ENCODE measurements around the gene PRKAG1. TPM values are rescaled to one million over a fixed set of nuclear protein-coding genes. Genes with fewer than 3 reads are reported as not detected.
"Not testable (repeated sequence)": the region's sequence is repeated elsewhere in the genome, so short reads cannot be mapped to it uniquely, and the experiment has no call there.

The PRKAG1 gene
- polyA plus RNA-seq (ENCODE audit: insufficient read length in 3 of 3) = 10 to 100 TPM; 80.8 to 89.0 (median 84.1) TPM

- DNase-seq (ENCODE audit: low read depth in 3 of 3, low spot score in 2 of 3) = peak; percentile 87 to 95 (median 95)
Observed at GRCh38 chr12:49018261-49019119, at the start of gene PRKAG1. Gene PRKAG1, minus strand, starts transcription at chr12:49018776. Its CDS starts 36 bp downstream, at chr12:49018740.

DNA sequence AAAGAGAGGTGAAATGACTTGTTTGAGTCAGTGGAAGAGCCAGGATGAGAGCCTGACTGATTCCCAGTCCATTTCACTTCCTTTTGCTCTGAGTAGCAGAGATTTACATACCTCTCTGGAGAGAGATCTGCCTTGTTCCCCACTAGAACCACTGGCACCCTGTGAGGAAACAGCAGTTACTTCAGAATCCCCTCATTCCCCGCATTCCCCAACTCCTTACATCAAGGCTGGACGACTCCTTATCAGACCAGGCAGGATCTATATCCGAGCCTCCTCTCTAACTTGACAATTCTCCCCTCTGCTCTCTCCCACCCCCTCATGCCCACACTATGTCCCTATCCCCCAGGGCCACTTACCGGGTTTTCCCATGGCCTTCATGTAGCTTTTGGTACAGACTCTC is 47.5 kb upstream of the PRKAG1 start:
- DNase-seq (ENCODE audit: low read depth in 3 of 3, low spot score in 2 of 3) = no peak

DNA sequence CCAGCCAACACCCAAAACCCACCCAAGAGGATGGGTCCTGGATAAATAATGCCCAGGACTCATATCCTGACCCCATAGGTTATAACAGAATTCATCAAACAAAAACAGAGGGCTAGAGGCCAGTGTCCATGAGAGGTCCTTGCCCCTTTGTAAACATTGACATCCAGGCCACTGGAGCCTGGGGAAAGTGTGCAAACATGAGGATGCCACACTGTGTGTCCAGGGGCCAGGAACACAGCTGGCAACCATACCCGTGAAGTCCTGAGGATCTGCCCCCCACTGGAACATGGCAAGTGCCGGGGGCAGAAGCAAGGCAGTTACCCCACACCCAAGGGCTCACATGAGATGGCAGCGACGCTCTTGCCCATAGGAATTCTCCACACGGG is 46.2 kb upstream of the PRKAG1 start:
- DNase-seq (ENCODE audit: low read depth in 3 of 3, low spot score in 2 of 3) = no peak

DNA sequence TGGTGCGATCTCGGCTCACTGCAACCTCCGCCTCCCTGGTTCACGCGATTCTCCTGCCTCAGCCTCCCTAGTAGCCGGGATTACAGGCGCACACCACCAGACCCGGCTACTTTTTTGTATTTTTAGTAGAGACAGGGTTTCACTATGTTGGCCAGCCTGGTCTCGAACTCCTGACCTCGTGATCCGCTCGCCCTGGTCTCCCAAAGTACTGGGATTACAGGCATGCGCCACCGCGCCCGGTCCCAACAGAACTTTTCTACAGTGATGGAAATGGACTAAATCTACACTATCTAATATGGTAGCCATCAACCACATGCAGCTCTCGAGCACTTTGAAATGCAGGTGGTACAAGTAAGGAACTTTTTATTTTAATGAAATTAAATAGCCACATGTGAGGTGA is 43.3 kb upstream of the PRKAG1 start:
- DNase-seq (ENCODE audit: low read depth in 3 of 3, low spot score in 2 of 3) = not testable (repeated sequence)

GRCh38 chr12:49061157-49061650 is 42.6 kb upstream of the PRKAG1 start:
- no peak for DNase-seq (ENCODE audit: low read depth in 3 of 3, low spot score in 2 of 3)

- DNase-seq (ENCODE audit: low read depth in 3 of 3, low spot score in 2 of 3) = peak; percentile 91 to 93 (median 92)
Observed at GRCh38 chr12:49060237-49061156, 41.9 kb upstream of the PRKAG1 start, which contains the start of gene KMT2D. Gene KMT2D, minus strand, starts transcription at chr12:49060794. Its CDS starts 5,470 bp downstream, at chr12:49055324.

DNA sequence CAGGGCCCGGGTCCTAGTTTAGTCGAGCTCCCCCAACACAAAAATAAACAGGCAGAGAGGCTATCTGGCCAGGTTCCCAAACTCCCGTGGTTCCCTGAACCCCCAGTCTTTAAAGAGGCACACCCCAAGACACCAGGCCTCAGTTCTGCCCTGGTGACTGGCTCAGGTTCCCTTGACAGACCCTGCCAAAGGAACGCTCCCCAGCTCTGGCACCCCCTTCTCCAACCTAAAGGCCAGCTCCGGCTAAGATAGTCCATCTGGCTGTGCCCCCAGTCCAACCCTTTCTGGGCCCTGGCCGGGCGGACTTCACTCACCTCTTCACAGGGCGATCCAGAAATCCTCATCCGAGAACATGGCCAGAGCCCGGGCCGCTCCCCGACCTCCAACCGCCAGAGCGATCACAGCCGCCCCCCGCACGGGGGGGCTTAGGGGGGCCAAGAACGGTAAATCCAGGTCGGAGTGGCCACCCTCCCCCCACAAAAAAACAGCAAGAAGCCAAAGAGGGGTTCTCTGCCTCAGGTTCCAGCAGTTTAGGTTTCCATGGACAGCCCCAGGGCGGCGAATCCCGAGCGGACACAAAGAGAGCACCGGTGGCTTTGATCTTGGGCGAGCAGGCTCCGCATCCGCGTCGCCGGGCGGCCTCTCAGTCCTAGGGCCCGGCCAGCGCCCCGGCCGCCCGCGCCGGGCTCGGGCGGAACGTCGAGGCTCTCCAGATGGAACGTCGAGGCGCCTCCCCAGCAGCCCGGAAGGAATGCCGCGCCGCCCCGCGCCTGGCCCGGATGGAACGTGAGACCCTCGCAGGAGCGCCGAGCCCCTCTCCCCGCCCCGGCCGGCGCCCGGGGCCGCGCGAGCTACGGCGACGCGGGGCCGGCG is 41.0 kb upstream of the PRKAG1 start:
- peak in 1 of 3 donors; percentile 21 for DNase-seq (ENCODE audit: low read depth in 3 of 3, low spot score in 2 of 3)

GRCh38 chr12:49059045-49059298 is 40.4 kb upstream of the PRKAG1 start:
- DNase-seq (ENCODE audit: low read depth in 3 of 3, low spot score in 2 of 3) = no peak

GRCh38 chr12:49058366-49059044 is 39.9 kb upstream of the PRKAG1 start:
- no peak for DNase-seq (ENCODE audit: low read depth in 3 of 3, low spot score in 2 of 3)

DNA sequence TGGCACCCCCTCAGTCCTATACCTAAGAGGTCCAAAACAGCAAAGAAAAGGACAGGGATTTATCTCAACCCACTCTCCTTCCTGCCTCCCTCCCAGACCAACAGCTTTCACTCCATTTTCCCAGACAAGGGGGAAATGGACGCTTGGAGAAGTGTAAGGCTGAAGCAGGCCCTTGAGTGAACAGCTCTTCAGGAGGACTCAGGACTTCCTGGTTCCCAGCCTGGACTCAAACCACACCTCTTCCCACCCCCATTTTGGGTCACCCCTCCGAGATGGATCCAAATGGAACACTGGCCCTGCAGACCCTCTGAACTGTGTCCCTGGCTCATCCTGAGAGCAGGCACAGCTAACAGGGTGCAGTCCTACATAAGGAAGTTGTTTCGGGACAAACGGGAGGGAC is 39.3 kb upstream of the PRKAG1 start:
- no peak for DNase-seq (ENCODE audit: low read depth in 3 of 3, low spot score in 2 of 3)

DNA sequence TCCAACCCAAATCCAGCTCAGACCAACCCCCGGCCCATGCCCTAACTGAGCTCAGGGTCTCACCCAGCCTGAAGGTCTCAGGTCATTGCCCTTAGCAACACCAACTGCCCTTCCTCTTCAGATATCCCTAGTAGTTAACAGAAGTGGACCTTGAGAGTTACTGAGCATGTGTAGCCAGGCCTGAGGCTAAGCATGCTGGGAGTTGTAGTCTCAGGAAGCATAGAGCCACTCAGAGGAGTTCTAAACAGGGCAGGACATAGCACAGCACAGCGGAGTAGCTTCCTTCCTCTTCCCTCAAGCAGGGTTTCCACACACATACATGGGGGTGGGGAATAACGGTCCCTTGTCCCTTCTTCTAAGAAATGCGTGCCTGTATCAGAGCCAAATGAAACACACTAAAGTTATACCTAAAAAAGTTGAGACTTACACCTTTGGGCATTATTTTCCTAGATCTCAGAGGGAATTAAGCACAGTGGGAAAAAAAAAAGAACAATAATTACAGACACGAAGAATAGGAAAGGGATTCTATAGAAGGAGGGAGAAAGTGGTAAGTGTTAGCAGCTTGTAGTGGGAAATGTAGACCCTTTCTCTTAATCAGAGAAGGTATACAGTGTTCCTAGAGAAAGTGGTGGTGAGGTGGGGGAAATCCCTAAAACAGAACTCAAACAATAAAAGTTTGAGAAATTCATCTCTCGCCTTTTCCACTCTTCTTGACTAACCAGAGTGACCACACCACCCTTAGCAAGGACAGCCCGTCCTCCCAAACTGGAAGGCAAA is 37.6 kb upstream of the PRKAG1 start:
- DNase-seq (ENCODE audit: low read depth in 3 of 3, low spot score in 2 of 3) = peak in 1 of 3 donors; percentile 19

- no peak for DNase-seq (ENCODE audit: low read depth in 3 of 3, low spot score in 2 of 3)
Observed at GRCh38 chr12:49055092-49055491, 36.5 kb upstream of the PRKAG1 start.

GRCh38 chr12:49054524-49054923 is 35.9 kb upstream of the PRKAG1 start:
- DNase-seq (ENCODE audit: low read depth in 3 of 3, low spot score in 2 of 3) = no peak

DNA sequence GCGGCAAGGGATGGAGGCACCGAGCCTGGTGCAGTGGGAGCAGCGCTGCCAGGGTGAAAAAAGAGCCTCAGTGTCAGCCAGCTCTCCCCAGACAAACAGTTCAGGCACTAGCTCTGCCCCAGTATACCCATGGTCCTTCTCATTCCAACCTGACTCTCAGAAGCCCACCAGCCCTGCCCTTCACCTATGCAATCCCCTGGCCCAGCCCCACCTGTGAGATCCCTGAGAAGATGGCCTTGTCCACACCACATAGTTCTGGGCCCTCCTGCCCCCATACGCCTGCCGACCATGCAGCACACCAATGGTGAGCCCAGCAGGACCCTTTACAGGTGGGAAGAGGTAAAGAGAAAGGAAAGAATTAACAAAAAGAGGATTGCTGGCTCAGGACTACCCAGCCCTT is 35.5 kb upstream of the PRKAG1 start:
- no peak for DNase-seq (ENCODE audit: low read depth in 3 of 3, low spot score in 2 of 3)

DNA sequence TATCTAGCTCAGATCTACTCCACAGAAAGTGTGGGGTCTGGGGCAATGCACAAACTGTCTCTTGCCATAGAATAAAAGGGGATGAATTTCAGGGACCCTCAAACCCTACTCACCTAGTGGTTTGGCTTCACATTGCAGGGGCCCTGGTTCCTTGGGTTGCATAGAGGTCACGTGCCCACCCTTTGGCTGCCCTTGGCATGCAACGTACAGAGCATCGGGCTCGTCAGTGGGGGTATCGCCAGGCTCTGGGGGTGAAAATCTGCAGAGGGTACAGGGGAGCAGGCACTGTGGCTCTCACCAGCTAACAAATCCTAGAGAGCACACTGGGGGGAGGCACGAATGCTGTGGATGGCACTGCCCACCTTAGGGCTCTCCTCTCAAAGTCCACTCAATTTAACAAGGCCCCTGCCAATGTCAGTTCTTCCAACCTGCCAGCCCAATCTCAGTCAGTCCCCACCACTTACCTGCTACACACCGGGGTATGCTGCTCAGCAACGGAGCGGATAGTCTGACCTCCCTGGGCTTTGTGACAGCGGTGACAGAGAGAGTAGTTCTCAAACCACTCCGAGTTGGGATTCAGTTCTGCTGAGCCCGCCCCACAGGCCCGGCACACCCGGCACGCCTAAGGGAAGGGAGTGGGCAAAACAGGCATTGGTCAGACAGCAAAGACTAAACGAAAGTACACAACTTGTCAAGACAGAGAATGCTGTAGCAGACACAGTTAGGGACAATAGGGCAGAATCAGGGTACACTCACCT is 34.1 kb upstream of the PRKAG1 start:
- no peak for DNase-seq (ENCODE audit: low read depth in 3 of 3, low spot score in 2 of 3)

DNA sequence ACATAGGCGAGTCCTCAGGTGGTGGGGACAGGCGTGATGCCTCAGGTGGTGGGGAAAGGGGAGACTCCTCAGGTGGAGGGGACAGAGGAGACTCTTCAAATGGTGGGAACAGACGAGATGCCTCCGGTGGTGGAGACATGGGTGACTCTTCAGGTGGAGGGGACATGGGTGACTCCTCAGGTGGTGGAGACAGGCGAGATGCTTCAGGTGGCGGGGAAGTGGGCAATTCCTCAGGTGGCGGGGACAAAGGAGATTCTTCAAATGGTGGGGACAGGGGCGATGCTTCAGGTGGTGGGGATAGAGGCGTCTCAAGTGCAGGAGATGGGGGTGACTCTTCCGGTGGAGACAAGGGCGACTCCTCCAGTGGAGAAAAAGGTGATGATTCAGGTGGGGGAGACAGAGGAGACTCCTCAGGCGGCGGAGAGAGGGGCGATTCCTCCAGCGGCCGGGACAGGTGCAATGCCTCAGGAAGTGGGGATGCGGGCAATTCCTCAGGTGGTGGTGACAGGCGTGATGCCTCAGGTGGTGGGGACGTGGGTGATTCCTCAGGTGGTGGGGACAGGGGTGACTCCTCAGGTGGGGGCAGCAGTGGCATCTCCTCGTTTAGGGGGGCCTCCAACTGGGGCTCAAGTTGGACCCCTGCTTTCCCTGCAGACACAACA is 33.3 kb upstream of the PRKAG1 start:
- DNase-seq (ENCODE audit: low read depth in 3 of 3, low spot score in 2 of 3) = no peak

GRCh38 chr12:49051373-49051764 is 32.8 kb upstream of the PRKAG1 start:
- no peak for DNase-seq (ENCODE audit: low read depth in 3 of 3, low spot score in 2 of 3)

All from right renal cortex interstitium (tissue), 3 donors.